Measurements from ENCODE around the gene CYP2R1. TPM values are rescaled to one million over a fixed set of nuclear protein-coding genes. Genes with fewer than 3 reads are reported as not detected.

CYP2R1 gene
- total and polyA plus RNA-seq, 10 of the 15 experiments (the other 5 are each of a cell fraction or from before 2014, with no cell fraction given) = 0.52 to 10.3 (median 6.3) TPM

- FAIRE-seq (no peak), DNase-seq (ENCODE audit: low read depth, low spot score) (no peak), ATAC-seq (no peak)
- RAD21 ChIA-PET (ENCODE audit: unreplicated experiment) = no interaction called here
- BruUV-seq (replicated peaks) = no TSS peak
- no peaks in the 10 kb centered on the region; a peak in 1 of 4 replicates for H3K36me3 ChIP-seq (ENCODE audit: control insufficient read depth in 2 of 2, insufficient read depth in 2 of 2, low read length in 1 of 2)
- CTCF ChIA-PET = no interaction called here
- H3K4me3 ChIP-seq = no peak overlapping the region
- no peak overlapping the region for H2AFZ ChIP-seq (ENCODE audit: control insufficient read depth, low read depth, low read length)
- H3K79me2 ChIP-seq (ENCODE audit: control insufficient read depth, insufficient read depth, low read length) = no peaks in the 10 kb centered on the region
- no peaks in the 10 kb centered on the region for H3K9me3 ChIP-seq (replicated peaks; ENCODE audit: control insufficient read depth, insufficient read depth, low read length)
- no peaks in the 10 kb centered on the region for H4K20me1 ChIP-seq (ENCODE audit: control insufficient read depth, insufficient read depth)
- intact Hi-C loops (cut with micrococcal nuclease; ENCODE audit: unreplicated experiment) (no loop called here), in situ Hi-C loops (cut with MboI) (no loop called here)
- no peak overlapping the region for H3K4me2 ChIP-seq (ENCODE audit: control insufficient read depth, insufficient read depth)
- H3K27me3 ChIP-seq (replicated peaks in 1 of 2; ENCODE audit: control insufficient read depth in 2 of 2, insufficient read depth in 2 of 2, low read length in 1 of 2) = no peaks in the 10 kb centered on the region
- H3K4me1 ChIP-seq (ENCODE audit: control insufficient read depth, insufficient read depth, low read length) = no peaks in the 10 kb centered on the region
- TF ChIP-seq SKIL (IDR thresholded peaks at IDR 0.05; ENCODE audit: low read depth, poor library complexity, severe bottlenecking) (no peak), ZSCAN29 (IDR thresholded peaks at IDR 0.05) (no peak), ATF7 (IDR thresholded peaks at IDR 0.05; ENCODE audit: low read depth) (no peak), IKZF2 (IDR thresholded peaks at IDR 0.05) (no peak), SUPT20H (IDR thresholded peaks at IDR 0.05; ENCODE audit: borderline replicate concordance, control insufficient read depth, low read depth, low read length) (no peak), SREBF1 (IDR thresholded peaks at IDR 0.05; ENCODE audit: low read length) (no peak), CBFB (IDR thresholded peaks at IDR 0.05; ENCODE audit: low read depth) (no peak), SPI1 (IDR thresholded peaks at IDR 0.05; ENCODE audit: borderline replicate concordance, insufficient read depth, low read depth, low read length) (no peak), IRF3 (IDR thresholded peaks at IDR 0.05) (no peak)
- TF ChIP-seq, protein P1, sequence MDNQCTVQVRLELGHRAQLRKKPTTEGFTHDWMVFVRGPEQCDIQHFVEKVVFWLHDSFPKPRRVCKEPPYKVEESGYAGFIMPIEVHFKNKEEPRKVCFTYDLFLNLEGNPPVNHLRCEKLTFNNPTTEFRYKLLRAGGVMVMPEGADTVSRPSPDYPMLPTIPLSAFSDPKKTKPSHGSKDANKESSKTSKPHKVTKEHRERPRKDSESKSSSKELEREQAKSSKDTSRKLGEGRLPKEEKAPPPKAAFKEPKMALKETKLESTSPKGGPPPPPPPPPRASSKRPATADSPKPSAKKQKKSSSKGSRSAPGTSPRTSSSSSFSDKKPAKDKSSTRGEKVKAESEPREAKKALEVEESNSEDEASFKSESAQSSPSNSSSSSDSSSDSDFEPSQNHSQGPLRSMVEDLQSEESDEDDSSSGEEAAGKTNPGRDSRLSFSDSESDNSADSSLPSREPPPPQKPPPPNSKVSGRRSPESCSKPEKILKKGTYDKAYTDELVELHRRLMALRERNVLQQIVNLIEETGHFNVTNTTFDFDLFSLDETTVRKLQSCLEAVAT (IDR thresholded peaks at IDR 0.05) = no peak
- WGBS (ENCODE audit: insufficient coverage, insufficient replicate concordance, low lambda C conversion rate, missing lambda C conversion rate) = 89% methylated on average over 5 of the region's 5 CpGs
- SMC1A ChIA-PET (ENCODE audit: uncharacterized antibody, unreplicated experiment) = no interaction called here
- no peak overlapping the region for H3K9ac ChIP-seq (ENCODE audit: control insufficient read depth, insufficient read depth, low read length)
- POLR2A ChIA-PET = no interaction called here
- H3K27ac ChIP-seq (ENCODE audit: control insufficient read depth, insufficient read depth) = no peak overlapping the region
Measured at GRCh38 chr11:14875163-14875562, 16.9 kb downstream of the CYP2R1 start.

Data from GM12878 (cell line).